ENCODE measurements around the gene ARAP2. TPM values are rescaled to one million over a fixed set of nuclear protein-coding genes. Genes with fewer than 3 reads are reported as not detected.

The ARAP2 gene
- total and polyA plus RNA-seq, 2 of the 13 experiments (the other 11 are each of a cell fraction or from before 2014, with no cell fraction given), result 0.37 to 1.4 TPM

DNA sequence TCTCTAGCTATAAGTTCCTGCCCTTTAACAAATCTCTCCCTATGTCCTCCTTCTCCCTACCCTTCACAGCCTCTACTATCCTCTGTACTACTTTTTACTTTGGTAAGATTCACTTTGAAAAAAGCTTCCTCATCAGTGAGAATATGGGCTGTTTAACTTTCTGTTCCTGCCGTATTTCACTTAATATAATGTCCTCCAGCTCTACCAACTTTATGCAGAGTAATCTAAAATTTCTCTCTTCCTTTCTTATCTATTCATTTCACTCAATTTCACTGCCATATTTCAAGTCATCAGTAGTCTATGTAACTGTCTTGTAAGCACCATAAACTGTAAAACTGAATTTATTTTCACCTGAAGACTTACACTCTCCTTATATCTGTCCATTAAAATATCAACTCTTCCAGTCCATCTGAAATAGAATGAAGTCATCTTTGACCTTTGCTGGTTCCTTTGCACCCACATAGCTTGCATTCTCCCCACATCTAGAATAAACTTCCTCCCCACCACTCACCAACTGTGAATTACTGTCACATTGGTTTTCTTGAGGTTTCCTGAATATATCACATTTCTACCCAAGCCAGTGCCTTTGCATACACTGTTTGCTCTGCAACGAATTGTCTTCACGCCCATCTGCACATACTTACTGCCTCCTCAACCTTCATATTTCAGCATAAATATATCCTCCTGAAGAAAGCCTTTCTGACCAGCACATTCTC lies 54.6 kb downstream of the ARAP2 start:
- Histone ChIP-seq H3K4me1 (ENCODE audit: insufficient read depth, low read length) (no peaks in the 10 kb centered on the region), H4K20me1 (ENCODE audit: insufficient read depth, low read length) (no peaks in the 10 kb centered on the region), H3K79me2 (ENCODE audit: insufficient read depth, low read length) (no peaks in the 10 kb centered on the region), H3K9me3 (ENCODE audit: low read length) (no peaks in the 10 kb centered on the region), H3K4me2 (ENCODE audit: low read depth, low read length) (no peak overlapping the region), H3K27ac (ENCODE audit: extremely low read length, insufficient read depth, low read length) (no peak overlapping the region), H3K36me3 (replicated peaks in 1 of 2; ENCODE audit: control insufficient read depth in 1 of 2, insufficient read depth in 2 of 2, low read length in 2 of 2) (no peaks in the 10 kb centered on the region), H3K9ac (ENCODE audit: insufficient read depth, low read depth, low read length) (no peak overlapping the region), H3K27me3 (ENCODE audit: control insufficient read depth in 1 of 2, insufficient read depth in 2 of 2, low read length in 2 of 2) (no peaks in the 10 kb centered on the region), H3K4me3 (replicated peaks in 1 of 3; ENCODE audit: insufficient read depth in 1 of 3, low read depth in 2 of 3, low read length in 3 of 3) (no peak overlapping the region), H2AFZ (ENCODE audit: low read length) (no peak overlapping the region)
- ChIA-PET POLR2A (no interaction called here), CTCF (ENCODE audit: low intra/inter-chr PET ratio, low total read pairs) (no interaction called here)
- no peak for TF ChIP-seq SATB2 (CRISPR knock-in tag; IDR thresholded peaks at IDR 0.05)
- TF ChIP-seq GZF1 (CRISPR knock-in tag; IDR thresholded peaks at IDR 0.05), result peak; percentile 96
- TF ChIP-seq, protein P1, sequence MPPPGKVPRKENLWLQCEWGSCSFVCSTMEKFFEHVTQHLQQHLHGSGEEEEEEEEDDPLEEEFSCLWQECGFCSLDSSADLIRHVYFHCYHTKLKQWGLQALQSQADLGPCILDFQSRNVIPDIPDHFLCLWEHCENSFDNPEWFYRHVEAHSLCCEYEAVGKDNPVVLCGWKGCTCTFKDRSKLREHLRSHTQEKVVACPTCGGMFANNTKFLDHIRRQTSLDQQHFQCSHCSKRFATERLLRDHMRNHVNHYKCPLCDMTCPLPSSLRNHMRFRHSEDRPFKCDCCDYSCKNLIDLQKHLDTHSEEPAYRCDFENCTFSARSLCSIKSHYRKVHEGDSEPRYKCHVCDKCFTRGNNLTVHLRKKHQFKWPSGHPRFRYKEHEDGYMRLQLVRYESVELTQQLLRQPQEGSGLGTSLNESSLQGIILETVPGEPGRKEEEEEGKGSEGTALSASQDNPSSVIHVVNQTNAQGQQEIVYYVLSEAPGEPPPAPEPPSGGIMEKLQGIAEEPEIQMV (CRISPR knock-in tag; IDR thresholded peaks at IDR 0.05; ENCODE audit: low read depth), result no peak
- TF ChIP-seq ZBTB20 (CRISPR knock-in tag; IDR thresholded peaks at IDR 0.05; ENCODE audit: borderline replicate concordance, low read depth), result no peak
- TF ChIP-seq AKNA (CRISPR knock-in tag; IDR thresholded peaks at IDR 0.05; ENCODE audit: borderline replicate concordance), result no peak
- TF ChIP-seq NFATC3 (CRISPR knock-in tag; IDR thresholded peaks at IDR 0.05), result no peak
- 15% methylated on average over 3 of the region's 3 CpGs for WGBS (ENCODE audit: low lambda C conversion rate)
- in situ Hi-C loops (cut with HindIII; ENCODE audit: extremely low pct_ligation_motif_present, low pct_unique_long_range_greater_than_20kb), result no loop called here
- no TSS peak for BruUV-seq (replicated peaks)
- DNase-seq (ENCODE audit: low spot score) (no peak), FAIRE-seq (no peak), ATAC-seq (no peak)
- intact Hi-C loops (cut with micrococcal nuclease; ENCODE audit: unreplicated experiment), result no loop called here
